Esophagus squamous epithelium (tissue), 5 donors: ENCODE data around the gene MPDU1. TPM values are rescaled to one million over a fixed set of nuclear protein-coding genes. Genes with fewer than 3 reads are reported as not detected.
"Not testable (repeated sequence)": the region's sequence is repeated elsewhere in the genome, so short reads cannot be mapped to it uniquely, and the experiment has no call there.

Experiments used
- DNase-seq: peaks from one replicate; lab custom pipeline; 2025; lab: John Stamatoyannopoulos, UW
- H3K27ac ChIP-seq, 4 donors: fragments of 200-600 bp; sonication (generic); one replicate each; pipeline ENCODE4 v1.5.1; 2016 to 2019; ENCODE audit warnings: mild to moderate bottlenecking in 1 of 4
- H3K27me3 ChIP-seq, 4 donors: fragments of 200-600 bp; sonication (generic); 1 replicate in 3 of 4; 2 replicates in 1 of 4; pipeline versions ENCODE4 v1.5.1 to v1.6.0; 2017 to 2021; ENCODE audit warnings: antibody characterized with exemption in 1 of 4
- H3K36me3 ChIP-seq, 3 donors: fragments of 200-600 bp; sonication (generic); one replicate each; pipeline ENCODE4 v1.5.1; 2016 to 2019
- H3K4me1 ChIP-seq, 3 donors: fragments of 200-600 bp; sonication (generic); one replicate each; pipeline ENCODE4 v1.5.1; 2017 to 2019
- H3K4me3 ChIP-seq, 4 donors: fragments of 200-600 bp; sonication (generic); 1 replicate in 3 of 4; 2 replicates in 1 of 4; pipeline ENCODE4 v1.5.1; 2016 to 2019; ENCODE audit warnings: mild to moderate bottlenecking in 2 of 4, moderate library complexity in 1 of 4
- H3K9me3 ChIP-seq, 3 donors: fragments of 200-600 bp; sonication (generic); one replicate each; pipeline ENCODE4 v1.5.1; 2016 to 2019
- CTCF ChIP-seq, 6 experiments: fragments of 450-650 bp in 4 of 6; fragments of 200-600 bp in 2 of 6; sonication (generic) in 2 of 6; IDR thresholded peaks; one replicate each; pipeline ENCODE4 v1.5.1; 2016 to 2019; ENCODE audit warnings: antibody characterized with exemption in 6 of 6, mild to moderate bottlenecking in 4 of 6, moderate library complexity in 4 of 6
- POLR2A ChIP-seq, 4 donors: fragments of 450-650 bp; IDR thresholded peaks; one replicate each; pipeline ENCODE4 v1.6.1; 2017; ENCODE audit warnings: antibody characterized with exemption in 4 of 4, mild to moderate bottlenecking in 4 of 4, moderate library complexity in 3 of 4
- whole genome bisulfite sequencing, 2 donors: methylation state at CpG; one replicate each; pipeline ENCODE4 v1.1.5; 2018; 5-methylcytosine and 5-hydroxymethylcytosine counted together
- intact Hi-C: fragments of 100-400 bp; cut with DNase I; formaldehyde crosslinking; loops from one replicate; pipeline ENCODE4 v1.15.0; 2022
- total RNA-seq, 4 donors: library from RNA; depleted of rRNA; stranded (reverse); fragments of >200 nt; gene quantifications; one replicate each; pipeline ENCODE4 v1.1.0, GENCODE V29; 2016
- donor health status: DM: yes; HTN: yes; CAD: no.

MPDU1 gene
- total RNA-seq, 4 donors from 2014 or later: 69.3 to 123 (median 100) TPM

DNA sequence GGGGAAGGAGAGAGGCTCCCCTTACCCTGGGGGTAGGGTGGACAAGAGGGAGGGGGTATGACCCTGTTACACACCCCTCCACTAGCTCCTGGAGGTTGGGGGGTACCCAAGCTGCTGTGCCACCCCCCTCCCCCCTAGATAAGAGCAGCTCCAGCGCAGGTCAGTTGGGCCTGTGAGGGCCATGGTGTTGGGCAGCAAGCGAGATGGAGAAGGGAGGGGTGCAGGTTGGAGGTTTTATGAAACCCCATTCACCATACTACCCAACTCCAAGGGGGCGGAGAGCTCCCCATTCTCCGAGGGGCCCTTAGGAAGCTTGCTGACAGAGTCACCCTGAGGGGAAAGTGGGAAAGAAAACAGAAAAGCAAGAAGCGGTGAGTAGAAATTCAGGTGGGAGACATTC lies 7.9 kb downstream of the MPDU1 start:
- intact Hi-C loops: loop anchor here (5.0 kb wide), 1 partner anchor 91 kb away; no protein-coding TSS in a partner anchor
- peaks cover 19 to 50% (median 28%) of the 10 kb centered on the region in 3 donors for H3K4me1 ChIP-seq

GRCh38 chr17:7592422-7593021 lies 8.9 kb downstream of the MPDU1 start:
- TF ChIP-seq CTCF (IDR thresholded peaks at IDR 0.05): no peak
- TF ChIP-seq POLR2A (IDR thresholded peaks at IDR 0.05): no peak
- H3K27me3 ChIP-seq: no peaks in the 10 kb centered on the region
- H3K36me3 ChIP-seq: peaks cover 39 to 72% (median 40%) of the 10 kb centered on the region in 3 donors
- DNase-seq: no peak
- peaks cover 11 to 41% (median 19%) of the 10 kb centered on the region in 3 donors for H3K4me1 ChIP-seq
- no peak overlapping the region for H3K27ac ChIP-seq
- H3K4me3 ChIP-seq: no peak overlapping the region
- 85 to 94% methylated on average over 14 to 15 of the region's 23 CpGs for WGBS, 2 donors
- no peaks in the 10 kb centered on the region for H3K9me3 ChIP-seq
- intact Hi-C loops: loop anchor here (5.0 kb wide), 1 partner anchor 90 kb away; no protein-coding TSS in a partner anchor

More for the DNA sequence above, 7.9 kb downstream of the MPDU1 start:
- Histone ChIP-seq H3K27me3 (no peaks in the 10 kb centered on the region), H3K27ac (peak overlapping the region; percentile 90 to 96 (median 96)), H3K4me3 (no peak overlapping the region), H3K9me3 (no peaks in the 10 kb centered on the region), H3K36me3 (peaks cover 38 to 72% (median 39%) of the 10 kb centered on the region in 3 donors)
- WGBS, 2 donors: 82 to 90% methylated on average over 4 to 5 of the region's 5 CpGs
- no peak for TF ChIP-seq CTCF (IDR thresholded peaks at IDR 0.05)
- TF ChIP-seq POLR2A (IDR thresholded peaks at IDR 0.05): no peak
- no peak for DNase-seq

GRCh38 chr17:7593296-7593695 lies 9.6 kb downstream of the MPDU1 start:
- Histone ChIP-seq H3K4me3 (no peak overlapping the region), H3K27me3 (no peaks in the 10 kb centered on the region), H3K36me3 (peaks cover 40 to 74% (median 41%) of the 10 kb centered on the region in 3 donors), H3K27ac (no peak overlapping the region), H3K4me1 (peaks cover 8 to 33% (median 14%) of the 10 kb centered on the region in 3 donors), H3K9me3 (no peaks in the 10 kb centered on the region)
- intact Hi-C loops: loop anchor here (5.0 kb wide), 1 partner anchor 89 kb away; no protein-coding TSS in a partner anchor
- no peak for TF ChIP-seq CTCF (IDR thresholded peaks at IDR 0.05)
- TF ChIP-seq POLR2A (IDR thresholded peaks at IDR 0.05): no peak
- 80 to 89% methylated on average over 2 to 7 of the region's 12 CpGs for WGBS, 2 donors
- DNase-seq: no peak

DNA sequence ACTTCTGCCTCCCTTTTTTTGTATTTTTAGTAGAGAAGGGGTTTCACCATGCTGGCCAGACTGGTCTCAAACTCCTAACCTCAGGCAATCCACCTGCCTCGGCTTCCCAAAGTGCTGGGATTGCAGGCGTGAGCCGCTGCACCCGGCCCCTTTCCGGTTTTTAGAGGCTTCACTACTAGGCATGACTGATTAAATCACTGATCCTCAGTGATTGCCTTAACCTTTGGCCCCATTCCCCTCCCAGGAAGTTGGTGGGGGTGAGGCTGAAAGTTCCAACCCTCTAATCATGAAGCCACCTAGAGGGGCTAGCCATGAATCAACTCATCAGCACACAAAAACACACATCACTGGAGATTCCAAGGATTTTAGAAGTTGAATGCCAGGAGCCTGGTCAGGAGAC lies 13.9 kb downstream of the MPDU1 start:
- H3K4me3 ChIP-seq, H3K27me3 ChIP-seq, H3K27ac ChIP-seq, DNase-seq, H3K4me1 ChIP-seq, H3K9me3 ChIP-seq, intact Hi-C loops: not testable (repeated sequence)
- H3K36me3 ChIP-seq: peaks cover 47 to 98% (median 67%) of the 10 kb centered on the region in 3 donors
- WGBS, 2 donors: 87 to 96% methylated on average over 3 to 5 of the region's 5 CpGs

DNA sequence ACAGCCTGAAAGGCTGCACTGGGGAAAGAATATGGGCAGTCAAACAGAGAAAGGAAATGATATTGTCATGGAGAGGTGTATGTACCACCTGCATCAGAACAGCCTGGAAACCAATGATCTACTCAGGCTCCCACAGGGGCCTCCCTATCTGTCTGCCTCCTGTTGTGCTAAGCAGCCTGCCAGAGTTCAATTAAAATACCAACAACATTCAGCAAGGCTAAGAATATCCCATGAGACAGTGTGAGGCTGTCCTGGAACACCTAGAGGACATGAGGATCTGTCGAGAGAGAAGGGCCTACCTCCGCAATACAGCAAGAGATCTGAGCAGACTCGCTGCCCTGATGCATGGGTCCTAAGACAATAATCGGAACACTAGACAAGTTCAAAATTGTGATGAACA lies 22.6 kb downstream of the MPDU1 start:
- 96 to 98% methylated on average over 4 of the region's 4 CpGs for WGBS, 2 donors
- peaks cover 0 to 26% (median under 1%) of the 10 kb centered on the region in 3 donors for H3K4me1 ChIP-seq
- H3K27me3 ChIP-seq: no peaks in the 10 kb centered on the region
- no peaks in the 10 kb centered on the region for H3K9me3 ChIP-seq
- no peak for TF ChIP-seq CTCF (IDR thresholded peaks at IDR 0.05)
- TF ChIP-seq POLR2A (IDR thresholded peaks at IDR 0.05): no peak
- DNase-seq: no peak
- H3K36me3 ChIP-seq: peaks cover 17 to 79% (median 42%) of the 10 kb centered on the region in 3 donors
- no peak overlapping the region for H3K27ac ChIP-seq
- H3K4me3 ChIP-seq: no peak overlapping the region
- intact Hi-C loops: no loop called here
